HepG2 (cell line): ENCODE results near the gene COG1. TPM values are rescaled to one million over a fixed set of nuclear protein-coding genes. Genes with fewer than 3 reads are reported as not detected.
A peak's percentile ranks its signal among the peaks of the same experiment; 100 is the strongest.

ENCODE experiments used
- ATAC-seq: fragments of 200-7000 bp; cut with Tn5 transposase; 3 replicates; pipeline ENCODE4 v1.9.1; 2020; ENCODE audit warnings: mild to moderate bottlenecking, moderate library complexity
- BruUV-seq: library from RNA; stranded (reverse); fragments of 400-500 nt; replicated peaks from 2 replicates; lab custom pipeline; 2021; lab: Mats Ljungman, UMichigan
- CTCF ChIA-PET: fragments of 300-600 bp; formaldehyde crosslinking; extraction: SDS; loops from one replicate; lab custom pipeline; 2021; ENCODE audit warnings: low total read pairs, inconsistent platforms, low intra/inter-chr PET ratio; lab: Yijun Ruan, JAX
- POLR2A ChIA-PET: fragments of 350-600 bp; sonication (Branson Sonifier 250); formaldehyde crosslinking; loops from one replicate; lab custom pipeline; 2020; ENCODE audit warnings: antibody characterized with exemption, inconsistent platforms; lab: Yijun Ruan, JAX
- DNase-seq: peaks from one replicate; pipeline ENCODE4 v3.0.0-alpha.2; 2015; ENCODE audit warnings: low spot score
- FAIRE-seq: peaks from 3 replicates; lab custom pipeline; 2011; peaks lifted over from hg19 to GRCh38; lab: Jason Lieb, UNC
- H2AFZ ChIP-seq: one replicate; pipeline ENCODE4 v1.6.1; 2011; ENCODE audit warnings: low read length, inconsistent platforms
- H3K27ac ChIP-seq: fragments of 300-600 bp; 3 replicates; pipeline ENCODE4 v1.8.0; 2011; ENCODE audit warnings: mixed run types, mild to moderate bottlenecking, mixed read lengths, low read length, inconsistent platforms; ENCODE audit not compliant: insufficient read depth; ENCODE audit errors: extremely low read length
- H3K27me3 ChIP-seq, 2 experiments: fragments of 200-600 bp in 1 of 2; 2 replicates in 1 of 2; 3 replicates in 1 of 2; pipeline versions ENCODE4 v1.6.0 to v1.8.0; 2011; ENCODE audit warnings: low read length in 2 of 2, mild to moderate bottlenecking in 2 of 2, moderate library complexity in 2 of 2, inconsistent platforms in 1 of 2; ENCODE audit not compliant: insufficient read depth in 2 of 2, control insufficient read depth in 1 of 2
- H3K36me3 ChIP-seq, 2 experiments: fragments of 200-600 bp in 1 of 2; replicated peaks in 1 of 2; 2 replicates in 1 of 2; 3 replicates in 1 of 2; pipeline versions ENCODE4 v1.5.1 to v1.8.0; 2011; ENCODE audit warnings: low read length in 2 of 2, inconsistent platforms in 1 of 2; ENCODE audit not compliant: insufficient read depth in 2 of 2, control insufficient read depth in 1 of 2
- H3K4me1 ChIP-seq: 2 replicates; pipeline ENCODE4 v1.5.1; 2012; ENCODE audit warnings: low read length, inconsistent platforms; ENCODE audit not compliant: insufficient read depth
- H3K4me2 ChIP-seq: 2 replicates; pipeline ENCODE4 v1.6.0; 2011; ENCODE audit warnings: low read depth, low read length, inconsistent platforms
- H3K4me3 ChIP-seq, 3 experiments: fragments of 200-600 bp in 1 of 3; sonication (generic), shearing (Covaris generic) in 1 of 3; replicated peaks in 1 of 3; 2 replicates each; pipeline ENCODE4 v1.5.1; 2011 to 2016; ENCODE audit warnings: low read length in 3 of 3, inconsistent platforms in 2 of 3, low read depth in 2 of 3, mild to moderate bottlenecking in 2 of 3, control low read depth in 1 of 3, mixed read lengths in 1 of 3; ENCODE audit not compliant: insufficient read depth in 1 of 3
- H3K79me2 ChIP-seq: one replicate; pipeline ENCODE4 v1.6.1; 2011; ENCODE audit warnings: low read length, inconsistent platforms; ENCODE audit not compliant: insufficient read depth
- H3K9ac ChIP-seq: 2 replicates; pipeline ENCODE4 v1.6.0; 2011; ENCODE audit warnings: mild to moderate bottlenecking, low read depth, low read length, inconsistent platforms; ENCODE audit not compliant: insufficient read depth
- H3K9me3 ChIP-seq: 2 replicates; pipeline ENCODE4 v1.5.1; 2012; ENCODE audit warnings: mild to moderate bottlenecking, low read length
- H4K20me1 ChIP-seq: 2 replicates; pipeline ENCODE4 v1.6.0; 2011; ENCODE audit warnings: inconsistent platforms, mild to moderate bottlenecking, low read length, moderate library complexity; ENCODE audit not compliant: insufficient read depth
- AGO2 ChIP-seq: fragments of 200-400 bp; formaldehyde crosslinking; optimal IDR thresholded peaks from 2 replicates; pipeline ENCODE3; 2017; ENCODE audit warnings: mild to moderate bottlenecking, low read depth, low read length, moderate library complexity
- ARID5B ChIP-seq: IDR thresholded peaks from 2 replicates; pipeline ENCODE4 v1.4.0; 2020; ENCODE audit warnings: mild to moderate bottlenecking, missing genetic modification reagents
- GZF1 ChIP-seq: sonication (generic); formaldehyde crosslinking; IDR thresholded peaks from 2 replicates; pipeline ENCODE4 v1.5.1; 2020; ENCODE audit warnings: mild to moderate bottlenecking, missing genetic modification reagents
- JUNB ChIP-seq: sonication (generic); formaldehyde crosslinking; IDR thresholded peaks from 2 replicates; pipeline ENCODE4 v1.8.0; 2022; ENCODE audit warnings: missing genetic modification reagents, mild to moderate bottlenecking, borderline replicate concordance
- NRL ChIP-seq: sonication (generic); formaldehyde crosslinking; IDR thresholded peaks from 2 replicates; pipeline ENCODE4 v1.5.0; 2020; ENCODE audit warnings: missing genetic modification reagents, mild to moderate bottlenecking, moderate library complexity, borderline replicate concordance
- RBM22 ChIP-seq: fragments of 200-400 bp; formaldehyde crosslinking; optimal IDR thresholded peaks from 2 replicates; pipeline ENCODE3; 2017; ENCODE audit warnings: mild to moderate bottlenecking, low read length, moderate library complexity
- RFX5 ChIP-seq: IDR thresholded peaks from 2 replicates; pipeline ENCODE4 v1.6.1; 2011; ENCODE audit warnings: low read depth, low read length, improper control_type of control experiment
- ZBTB42 ChIP-seq: sonication (generic); formaldehyde crosslinking; IDR thresholded peaks from 2 replicates; pipeline ENCODE4 v1.5.0; 2020; ENCODE audit warnings: mild to moderate bottlenecking, missing genetic modification reagents
- ZNF333 ChIP-seq: sonication (generic); formaldehyde crosslinking; IDR thresholded peaks from 2 replicates; pipeline ENCODE4 v1.4.0; 2020; ENCODE audit warnings: mild to moderate bottlenecking, missing genetic modification reagents, borderline replicate concordance
- ZNF687 ChIP-seq: sonication (generic); formaldehyde crosslinking; IDR thresholded peaks from 2 replicates; pipeline ENCODE4 v1.5.1; 2020; ENCODE audit warnings: mild to moderate bottlenecking, missing genetic modification reagents, moderate library complexity
- WGBS: methylation state at CpG from one replicate; pipeline ENCODE4 v1.1.6; 2017; ENCODE audit warnings: low lambda C conversion rate; 5-methylcytosine and 5-hydroxymethylcytosine counted together
- in situ Hi-C: cut with HindIII; loops from 2 replicates; pipeline ENCODE4 v1.10.0; 2017; ENCODE audit warnings: low pct_unique_long_range_greater_than_20kb; ENCODE audit not compliant: extremely low pct_ligation_motif_present
- intact Hi-C: fragments of 100-400 bp; cut with micrococcal nuclease; formaldehyde crosslinking; loops from one replicate; pipeline ENCODE4 v1.10.0; 2022; ENCODE audit not compliant: unreplicated experiment
- polyA plus RNA-seq, 8 experiments: library from polyadenylated mRNA; depleted of rRNA in 3 of 8; stranded (reverse) in 7 of 8; unstranded in 1 of 8; fragments of >200 nt; fragmentation: Illumina TruSeq in 4 of 8; extraction: Trizol in 4 of 8; gene quantifications; 2 replicates each; pipeline versions ENCODE4 v1.2.1 to v1.2.3, GENCODE V29; 2011 to 2016; ENCODE audit warnings: low read depth in 4 of 8, missing spikeins in 1 of 8, mixed read lengths in 1 of 8; ENCODE audit not compliant: insufficient read depth in 1 of 8
- total RNA-seq, 5 experiments: library from RNA; depleted of rRNA; stranded (reverse); fragments of >200 nt; fragmentation: Illumina TruSeq; extraction: Trizol; gene quantifications; 2 replicates each; pipeline ENCODE4 v1.2.3, GENCODE V29; 2016; ENCODE audit warnings: low read depth in 1 of 5
- TF ChIP-seq, protein P1 (sequence below): sonication (generic); formaldehyde crosslinking; IDR thresholded peaks from 2 replicates; pipeline ENCODE4 v1.8.0; 2022; ENCODE audit warnings: mild to moderate bottlenecking, missing genetic modification reagents
- TF ChIP-seq, protein P2 (sequence below): sonication (generic); formaldehyde crosslinking; IDR thresholded peaks from 2 replicates; pipeline ENCODE4 v1.5.0; 2020; ENCODE audit warnings: missing genetic modification reagents

The COG1 gene
- total and polyA plus RNA-seq, 2 of the 13 experiments (the other 11 are each of a cell fraction or from before 2014, with no cell fraction given), result 36.6 to 39.7 TPM

DNA sequence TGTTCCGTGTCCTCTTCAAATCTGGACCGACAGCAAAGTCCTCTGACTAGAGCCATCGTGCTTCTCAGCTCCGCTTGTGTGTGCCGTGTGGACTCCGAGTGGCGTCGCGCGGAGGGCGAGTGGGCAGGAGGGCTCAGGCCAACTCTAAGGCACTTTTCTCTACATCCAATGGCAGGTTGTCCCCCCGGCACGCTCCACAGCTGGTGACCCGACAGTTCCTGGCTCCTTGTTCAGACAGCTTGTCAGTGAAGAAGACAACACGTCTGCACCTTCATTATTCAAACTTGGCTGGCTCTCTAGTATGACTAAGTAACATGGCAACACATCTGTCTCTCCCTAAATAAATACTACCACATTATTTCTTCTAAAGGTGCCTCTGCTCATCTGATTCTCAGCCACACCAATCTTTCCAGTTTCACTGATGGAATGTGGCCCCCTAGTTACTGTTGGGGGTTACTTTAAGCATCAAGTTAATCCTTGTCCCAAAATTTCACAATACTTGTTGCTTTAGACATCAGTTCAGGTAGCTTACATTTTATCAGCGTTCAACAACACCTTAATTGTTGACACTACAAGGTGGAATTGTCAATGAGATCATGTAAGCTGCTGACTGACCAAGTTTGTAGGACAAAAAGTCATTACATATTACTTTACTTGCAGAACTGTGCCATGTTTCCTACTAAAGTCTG lies 15.4 kb downstream of the COG1 start:
- CTCF ChIA-PET, result no interaction called here
- intact Hi-C loops, result no loop called here
- Histone ChIP-seq H3K9me3 (no peaks in the 10 kb centered on the region), H3K27ac (no peak overlapping the region), H4K20me1 (no peaks in the 10 kb centered on the region), H3K4me2 (no peak overlapping the region), H3K4me1 (peaks cover 37% of the 10 kb centered on the region), H3K9ac (no peak overlapping the region), H3K36me3 (peaks cover 20 to 44% of the 10 kb centered on the region in 2 experiments), H2AFZ (no peak overlapping the region), H3K79me2 (no peaks in the 10 kb centered on the region), H3K4me3 (no peak overlapping the region), H3K27me3 (no peaks in the 10 kb centered on the region)
- FAIRE-seq (no peak), ATAC-seq (no peak), DNase-seq (no peak)
- 96% methylated on average over 16 of the region's 16 CpGs for WGBS
- no TSS peak for BruUV-seq
- POLR2A ChIA-PET, result no interaction called here
- in situ Hi-C loops, result no loop called here
- peak; percentile 72 for TF ChIP-seq RBM22
- TF ChIP-seq ZNF333, result no peak
- TF ChIP-seq, protein P1, sequence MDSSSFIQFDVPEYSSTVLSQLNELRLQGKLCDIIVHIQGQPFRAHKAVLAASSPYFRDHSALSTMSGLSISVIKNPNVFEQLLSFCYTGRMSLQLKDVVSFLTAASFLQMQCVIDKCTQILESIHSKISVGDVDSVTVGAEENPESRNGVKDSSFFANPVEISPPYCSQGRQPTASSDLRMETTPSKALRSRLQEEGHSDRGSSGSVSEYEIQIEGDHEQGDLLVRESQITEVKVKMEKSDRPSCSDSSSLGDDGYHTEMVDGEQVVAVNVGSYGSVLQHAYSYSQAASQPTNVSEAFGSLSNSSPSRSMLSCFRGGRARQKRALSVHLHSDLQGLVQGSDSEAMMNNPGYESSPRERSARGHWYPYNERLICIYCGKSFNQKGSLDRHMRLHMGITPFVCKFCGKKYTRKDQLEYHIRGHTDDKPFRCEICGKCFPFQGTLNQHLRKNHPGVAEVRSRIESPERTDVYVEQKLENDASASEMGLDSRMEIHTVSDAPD, result no peak
- peak; percentile 30 for TF ChIP-seq ZNF687 (CRISPR knock-in tag)
- TF ChIP-seq JUNB (CRISPR knock-in tag), result no peak
- no peak for TF ChIP-seq ARID5B (CRISPR knock-in tag)
- TF ChIP-seq GZF1 (CRISPR knock-in tag), result no peak
- 0 out of 2 replicates have a peak, but pooled peaks have one; percentile 30 for TF ChIP-seq NRL (CRISPR knock-in tag)
- TF ChIP-seq RFX5, result no peak
- TF ChIP-seq ZBTB42 (CRISPR knock-in tag), result no peak
- TF ChIP-seq AGO2, result peak; percentile 82
- TF ChIP-seq, protein P2, sequence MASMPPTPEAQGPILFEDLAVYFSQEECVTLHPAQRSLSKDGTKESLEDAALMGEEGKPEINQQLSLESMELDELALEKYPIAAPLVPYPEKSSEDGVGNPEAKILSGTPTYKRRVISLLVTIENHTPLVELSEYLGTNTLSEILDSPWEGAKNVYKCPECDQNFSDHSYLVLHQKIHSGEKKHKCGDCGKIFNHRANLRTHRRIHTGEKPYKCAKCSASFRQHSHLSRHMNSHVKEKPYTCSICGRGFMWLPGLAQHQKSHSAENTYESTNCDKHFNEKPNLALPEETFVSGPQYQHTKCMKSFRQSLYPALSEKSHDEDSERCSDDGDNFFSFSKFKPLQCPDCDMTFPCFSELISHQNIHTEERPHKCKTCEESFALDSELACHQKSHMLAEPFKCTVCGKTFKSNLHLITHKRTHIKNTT (CRISPR knock-in tag), result no peak
